HCT116 (cell line): ENCODE data around the gene IRF4. TPM values are rescaled to one million over a fixed set of nuclear protein-coding genes. Genes with fewer than 3 reads are reported as not detected.

Source experiments
- ATAC-seq: fragments of 200-7000 bp; cut with Tn5 transposase; 2 replicates; pipeline ENCODE4 v1.9.1; 2020; ENCODE audit warnings: mild to moderate bottlenecking, moderate library complexity
- BruUV-seq: library from RNA; stranded (reverse); fragments of 400-500 nt; replicated peaks from 2 replicates; lab custom pipeline; 2021; lab: Mats Ljungman, UMichigan
- CTCF ChIA-PET: fragments of 300-600 bp; sonication (Branson Sonifier 250); formaldehyde crosslinking; loops from one replicate; lab custom pipeline; 2021; ENCODE audit warnings: antibody characterized with exemption; lab: Charles Lee
- POLR2A ChIA-PET: fragments of 300-600, 350-600 bp; sonication (Branson Sonifier 250); formaldehyde crosslinking; loops from one replicate; lab custom pipeline; 2021; ENCODE audit warnings: antibody characterized with exemption; lab: Charles Lee
- RAD21 ChIA-PET, 2 experiments: fragments of 300-600 bp; sonication (Branson Sonifier 250); formaldehyde crosslinking; loops; one replicate each; lab custom pipeline; 2023; ENCODE audit warnings: low total read pairs in 2 of 2; ENCODE audit not compliant: uncharacterized antibody in 2 of 2, unreplicated experiment in 2 of 2, low non-redundant PET in 1 of 2; lab: Charles Lee
- DNase-seq: peaks from one replicate; pipeline ENCODE4 v3.0.0-alpha.2; 2010; ENCODE audit warnings: low read depth, low spot score
- H2AFZ ChIP-seq: fragments of 200-600 bp; shearing (Covaris generic), sonication (generic); 2 replicates; pipeline ENCODE4 v1.6.1; 2017; ENCODE audit warnings: low read depth, mixed run types, mixed read lengths, antibody characterized with exemption, low read length; ENCODE audit not compliant: poor library complexity, severe bottlenecking
- H3K27ac ChIP-seq: 2 replicates; pipeline ENCODE4 v1.5.1; 2012; ENCODE audit warnings: low read depth, low read length
- H3K27me3 ChIP-seq: fragments of 200-600 bp; sonication (generic); 2 replicates; pipeline ENCODE4 v1.6.1; 2016; ENCODE audit warnings: mixed run types, low read length, mixed read lengths; ENCODE audit not compliant: insufficient read depth
- H3K36me3 ChIP-seq, 2 experiments: fragments of 200-500 bp in 1 of 2; fragments of 200-600 bp in 1 of 2; sonication (Bioruptor generic) in 1 of 2; sonication (generic) in 1 of 2; 2 replicates each; pipeline versions ENCODE4 v1.5.1 to v1.6.1; 2014 to 2016; ENCODE audit warnings: low read length in 2 of 2, inconsistent platforms in 1 of 2, mixed read lengths in 1 of 2, mixed run types in 1 of 2; ENCODE audit not compliant: insufficient read depth in 2 of 2, control insufficient read depth in 1 of 2
- H3K4me1 ChIP-seq, 2 experiments: fragments of 200-600 bp in 1 of 2; sonication (generic) in 1 of 2; 2 replicates each; pipeline versions ENCODE4 v1.5.1 to v1.6.1; 2012 to 2017; ENCODE audit warnings: low read length in 2 of 2, inconsistent platforms in 1 of 2, mild to moderate bottlenecking in 1 of 2, mixed read lengths in 1 of 2, mixed run types in 1 of 2, moderate library complexity in 1 of 2; ENCODE audit not compliant: insufficient read depth in 2 of 2, control insufficient read depth in 1 of 2
- H3K4me2 ChIP-seq: fragments of 200-600 bp; sonication (generic); 2 replicates; pipeline ENCODE4 v1.6.1; 2017; ENCODE audit warnings: mixed run types, low read length, mixed read lengths
- H3K4me3 ChIP-seq, 2 experiments: fragments of 200-600 bp in 1 of 2; sonication (generic) in 1 of 2; replicated peaks in 1 of 2; 2 replicates each; pipeline ENCODE4 v1.5.1; 2011 to 2016; ENCODE audit warnings: low read length in 2 of 2, control low read depth in 1 of 2, low read depth in 1 of 2, mild to moderate bottlenecking in 1 of 2, mixed read lengths in 1 of 2, mixed run types in 1 of 2
- H3K79me2 ChIP-seq: fragments of 200-600 bp; sonication (generic); 2 replicates; pipeline ENCODE4 v1.6.1; 2017; ENCODE audit warnings: mild to moderate bottlenecking, mixed run types, low read length, moderate library complexity, mixed read lengths; ENCODE audit not compliant: insufficient read depth
- H3K9ac ChIP-seq: fragments of 200-600 bp; sonication (generic); 2 replicates; pipeline ENCODE4 v1.6.1; 2016; ENCODE audit warnings: low read length, mixed read lengths
- H3K9me2 ChIP-seq: fragments of 200-600 bp; sonication (generic), shearing (Covaris generic); 2 replicates; pipeline ENCODE4 v1.6.1; 2017; ENCODE audit warnings: mixed run types, mild to moderate bottlenecking, moderate library complexity; ENCODE audit not compliant: insufficient read depth
- H3K9me3 ChIP-seq, 2 experiments: fragments of 200-500 bp in 1 of 2; fragments of 200-600 bp in 1 of 2; sonication (Bioruptor generic) in 1 of 2; sonication (generic) in 1 of 2; 2 replicates each; pipeline ENCODE4 v1.6.1; 2014 to 2017; ENCODE audit warnings: low read length in 2 of 2, mixed read lengths in 2 of 2, inconsistent platforms in 1 of 2, low read depth in 1 of 2, mild to moderate bottlenecking in 1 of 2, mixed run types in 1 of 2, moderate library complexity in 1 of 2; ENCODE audit not compliant: control insufficient read depth in 1 of 2, insufficient read depth in 1 of 2
- H4K20me1 ChIP-seq: fragments of 200-600 bp; sonication (generic), shearing (Covaris generic); 2 replicates; pipeline ENCODE4 v1.6.1; 2017; ENCODE audit warnings: mixed run types, mild to moderate bottlenecking, moderate library complexity; ENCODE audit not compliant: insufficient read depth
- ATF3 ChIP-seq: IDR thresholded peaks from 2 replicates; pipeline ENCODE4 v1.6.1; 2012
- CBX3 ChIP-seq: IDR thresholded peaks from 2 replicates; pipeline ENCODE4 v1.6.1; 2012; ENCODE audit warnings: low read depth
- CEBPB ChIP-seq: IDR thresholded peaks from 2 replicates; pipeline ENCODE4 v1.6.1; 2012; ENCODE audit warnings: low read depth
- CTCF ChIP-seq, 3 experiments: fragments of 200-600 bp in 1 of 3; sonication (generic) in 1 of 3; IDR thresholded peaks in 2 of 3; conservative IDR thresholded peaks in 1 of 3; 2 replicates each; pipeline ENCODE4 v1.5.1; 2012 to 2017; ENCODE audit warnings: low read depth in 2 of 3, low read length in 2 of 3, antibody characterized with exemption in 1 of 3, borderline replicate concordance in 1 of 3, control low read depth in 1 of 3, mild to moderate bottlenecking in 1 of 3, mixed read lengths in 1 of 3, mixed run types in 1 of 3, moderate library complexity in 1 of 3; ENCODE audit not compliant: insufficient read depth in 1 of 3
- EZH2 ChIP-seq: fragments of 200-600 bp; sonication (generic); IDR thresholded peaks from 2 replicates; pipeline ENCODE4 v1.6.1; 2017; ENCODE audit warnings: antibody characterized with exemption, mixed run types
- FOSL1 ChIP-seq: IDR thresholded peaks from 2 replicates; pipeline ENCODE4 v1.6.1; 2012; ENCODE audit warnings: low read depth
- POLR2A ChIP-seq: IDR thresholded peaks from 2 replicates; pipeline ENCODE4 v1.7.0; 2011; ENCODE audit warnings: borderline replicate concordance; ENCODE audit not compliant: insufficient read depth, insufficient read length; ENCODE audit errors: extremely low read depth
- TCF7L2 ChIP-seq: IDR thresholded peaks from 2 replicates; pipeline ENCODE4 v1.7.0; 2011; ENCODE audit warnings: borderline replicate concordance, inconsistent platforms; ENCODE audit not compliant: insufficient read depth, insufficient read length; ENCODE audit errors: extremely low read depth
- ZFX ChIP-seq: fragments of 450-650 bp; IDR thresholded peaks from 2 replicates; pipeline ENCODE4 v1.6.1; 2017
- intact Hi-C: fragments of 100-400 bp; cut with micrococcal nuclease; formaldehyde crosslinking; loops from 2 replicates; pipeline ENCODE4 v1.10.0; 2022
- total RNA-seq: library from RNA; stranded (reverse); gene quantifications from one replicate; pipeline ENCODE4 v1.2.1, GENCODE V29; 2021; ENCODE audit not compliant: unreplicated experiment

IRF4 gene
- total RNA-seq, 1 experiment from 2014 or later: 1.2 TPM

GRCh38 chr6:373773-374724, 17.5 kb upstream of the IRF4 start:
- ATAC-seq (no peak), DNase-seq (no peak)
- Histone ChIP-seq H3K4me2 (no peak overlapping the region), H3K36me3 (no peaks in the 10 kb centered on the region), H3K4me3 (no peak overlapping the region), H3K27me3 (0 out of 2 replicates have a peak, but pooled peaks cover 6% of the 10 kb centered on the region), H3K27ac (no peak overlapping the region), H3K79me2 (no peaks in the 10 kb centered on the region), H3K9ac (no peak overlapping the region), H2AFZ (no peak overlapping the region), H3K9me3 (peaks cover 0 to 9% of the 10 kb centered on the region in 2 experiments; a peak in 2 of 4 replicates), H3K9me2 (no peaks in the 10 kb centered on the region), H3K4me1 (no peaks in the 10 kb centered on the region), H4K20me1 (no peaks in the 10 kb centered on the region)
- POLR2A ChIA-PET: no interaction called here
- intact Hi-C loops: no loop called here
- CTCF ChIA-PET: interaction anchor here (1.1 kb wide), 1 partner anchor 184 kb away, joined by 3 read pairs; no protein-coding TSS in a partner anchor
- RAD21 ChIA-PET: no interaction called here
- BruUV-seq: no TSS peak
- no peak for TF ChIP-seq FOSL1
- TF ChIP-seq CBX3: no peak
- TF ChIP-seq TCF7L2: no peak
- TF ChIP-seq POLR2A: no peak

GRCh38 chr6:374956-375355, 16.6 kb upstream of the IRF4 start:
- ATAC-seq (no peak), DNase-seq (no peak)
- H3K79me2 ChIP-seq: no peaks in the 10 kb centered on the region
- BruUV-seq: no TSS peak
- no peaks in the 10 kb centered on the region for H3K4me1 ChIP-seq
- ChIA-PET RAD21 (no interaction called here), CTCF (no interaction called here), POLR2A (no interaction called here)
- no peak overlapping the region for H3K4me2 ChIP-seq
- peaks cover 0 to 9% of the 10 kb centered on the region in 2 experiments; a peak in 2 of 4 replicates for H3K9me3 ChIP-seq
- H3K36me3 ChIP-seq: no peaks in the 10 kb centered on the region
- H4K20me1 ChIP-seq: no peaks in the 10 kb centered on the region
- H3K9ac ChIP-seq: no peak overlapping the region
- TF ChIP-seq POLR2A (no peak), CEBPB (no peak), ATF3 (no peak), CTCF (IDR thresholded peaks at IDR 0.05 in 2 of 3, conservative IDR thresholded peaks at IDR 0.05 in 1 of 3; ENCODE audit: borderline replicate concordance in 1 of 3, insufficient read depth in 1 of 3, low read depth in 2 of 3, low read length in 2 of 3) (no peak), EZH2 (no peak), ZFX (no peak)
- H3K27ac ChIP-seq: no peak overlapping the region
- H3K27me3 ChIP-seq: 0 out of 2 replicates have a peak, but pooled peaks cover 6% of the 10 kb centered on the region
- no peaks in the 10 kb centered on the region for H3K9me2 ChIP-seq
- intact Hi-C loops: no loop called here
- no peak overlapping the region for H3K4me3 ChIP-seq
- H2AFZ ChIP-seq: no peak overlapping the region
